ENCODE measurements around the gene WNT1.

WNT1 gene

DNA sequence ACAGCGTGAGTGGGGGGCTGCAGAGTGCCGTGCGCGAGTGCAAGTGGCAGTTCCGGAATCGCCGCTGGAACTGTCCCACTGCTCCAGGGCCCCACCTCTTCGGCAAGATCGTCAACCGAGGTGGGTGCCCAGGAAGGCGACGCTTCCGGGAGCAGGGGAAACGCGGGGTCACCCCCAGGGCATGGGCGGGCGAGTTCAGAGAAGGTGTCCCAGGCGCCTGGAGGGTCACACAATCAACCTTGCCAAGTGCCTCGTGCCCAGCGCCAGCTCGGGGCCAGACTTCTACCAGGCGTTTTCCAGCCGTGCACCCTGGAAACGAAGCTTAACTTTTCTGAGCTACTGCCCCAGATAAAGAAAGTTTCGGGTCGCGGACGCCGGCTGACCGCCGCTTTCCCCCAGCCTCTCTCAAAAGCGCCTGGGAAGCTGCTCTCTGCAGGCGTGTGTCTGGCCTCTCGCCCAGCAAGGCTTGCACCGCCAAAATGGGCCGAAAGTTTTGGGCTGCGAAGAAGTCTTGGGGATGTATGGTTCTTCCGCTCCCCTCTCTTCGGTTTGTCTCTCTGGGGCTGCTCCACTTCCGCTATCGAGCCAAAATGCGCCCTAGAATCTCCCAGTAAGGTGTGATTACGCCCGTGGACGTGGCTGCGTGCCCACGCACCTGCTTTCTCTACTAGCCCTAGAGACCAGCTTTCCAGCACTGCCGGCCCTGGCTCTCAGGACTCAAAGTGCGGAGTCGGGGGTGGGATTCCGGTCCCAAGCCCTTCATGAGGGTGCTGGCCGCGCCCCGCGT is 1.7 kb downstream of the WNT1 start:
- H3K9me3 ChIP-seq (ENCODE audit: low read length), result peaks cover 10% of the 10 kb centered on the region
- no peaks in the 10 kb centered on the region for H3K36me3 ChIP-seq (ENCODE audit: insufficient read depth, low read length)
- H3K27me3 ChIP-seq (ENCODE audit: insufficient read depth, low read length), result peaks cover 91% of the 10 kb centered on the region
- H3K4me3 ChIP-seq (ENCODE audit: low read length), result no peak overlapping the region
- peaks cover 3% of the 10 kb centered on the region for H3K4me1 ChIP-seq (ENCODE audit: insufficient read depth, low read length)
- no peak overlapping the region for H2AFZ ChIP-seq (ENCODE audit: low read depth, low read length)

DNA sequence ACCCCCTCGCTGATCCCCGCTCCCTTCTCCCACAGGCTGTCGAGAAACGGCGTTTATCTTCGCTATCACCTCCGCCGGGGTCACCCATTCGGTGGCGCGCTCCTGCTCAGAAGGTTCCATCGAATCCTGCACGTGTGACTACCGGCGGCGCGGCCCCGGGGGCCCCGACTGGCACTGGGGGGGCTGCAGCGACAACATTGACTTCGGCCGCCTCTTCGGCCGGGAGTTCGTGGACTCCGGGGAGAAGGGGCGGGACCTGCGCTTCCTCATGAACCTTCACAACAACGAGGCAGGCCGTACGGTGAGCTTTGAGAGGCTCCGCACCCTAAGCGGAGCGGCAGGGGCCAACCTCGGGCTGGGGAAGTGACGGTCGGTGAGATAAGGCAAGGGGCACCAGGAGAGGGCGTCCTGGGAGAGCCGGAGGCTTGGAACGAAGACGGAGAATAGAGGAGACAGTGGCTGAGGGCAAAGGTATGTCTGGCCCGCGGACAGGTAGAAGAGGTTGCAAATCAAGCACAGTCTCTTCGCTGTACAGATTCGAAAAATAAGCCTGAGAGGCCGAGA is 2.3 kb downstream of the WNT1 start:
- H3K4me1 ChIP-seq (ENCODE audit: insufficient read depth, low read length), result peaks cover 4% of the 10 kb centered on the region
- H2AFZ ChIP-seq (ENCODE audit: low read depth, low read length), result no peak overlapping the region
- H3K27me3 ChIP-seq (ENCODE audit: insufficient read depth, low read length), result peaks cover 94% of the 10 kb centered on the region
- no peak overlapping the region for H3K4me3 ChIP-seq (ENCODE audit: low read length)
- no peaks in the 10 kb centered on the region for H3K36me3 ChIP-seq (ENCODE audit: insufficient read depth, low read length)
- peaks cover 10% of the 10 kb centered on the region for H3K9me3 ChIP-seq (ENCODE audit: low read length)

DNA sequence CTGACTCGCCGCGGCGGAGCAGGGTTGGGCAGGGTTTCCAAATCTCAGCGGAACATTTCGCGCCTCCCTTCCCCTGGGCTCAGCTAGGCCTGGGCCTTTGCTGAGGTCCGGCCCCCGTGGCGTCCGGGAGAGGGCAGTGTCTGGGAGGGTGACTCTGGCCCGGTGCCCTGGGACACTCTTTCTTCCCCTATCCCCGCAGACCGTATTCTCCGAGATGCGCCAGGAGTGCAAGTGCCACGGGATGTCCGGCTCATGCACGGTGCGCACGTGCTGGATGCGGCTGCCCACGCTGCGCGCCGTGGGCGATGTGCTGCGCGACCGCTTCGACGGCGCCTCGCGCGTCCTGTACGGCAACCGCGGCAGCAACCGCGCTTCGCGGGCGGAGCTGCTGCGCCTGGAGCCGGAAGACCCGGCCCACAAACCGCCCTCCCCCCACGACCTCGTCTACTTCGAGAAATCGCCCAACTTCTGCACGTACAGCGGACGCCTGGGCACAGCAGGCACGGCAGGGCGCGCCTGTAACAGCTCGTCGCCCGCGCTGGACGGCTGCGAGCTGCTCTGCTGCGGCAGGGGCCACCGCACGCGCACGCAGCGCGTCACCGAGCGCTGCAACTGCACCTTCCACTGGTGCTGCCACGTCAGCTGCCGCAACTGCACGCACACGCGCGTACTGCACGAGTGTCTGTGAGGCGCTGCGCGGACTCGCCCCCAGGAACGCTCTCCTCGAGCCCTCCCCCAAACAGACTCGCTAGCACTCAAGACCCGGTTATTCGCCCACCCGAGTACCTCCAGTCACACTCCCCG is 3.0 kb downstream of the WNT1 start:
- no peak overlapping the region for H3K4me3 ChIP-seq (ENCODE audit: low read length)
- no peaks in the 10 kb centered on the region for H3K36me3 ChIP-seq (ENCODE audit: insufficient read depth, low read length)
- H2AFZ ChIP-seq (ENCODE audit: low read depth, low read length), result no peak overlapping the region

DNA sequence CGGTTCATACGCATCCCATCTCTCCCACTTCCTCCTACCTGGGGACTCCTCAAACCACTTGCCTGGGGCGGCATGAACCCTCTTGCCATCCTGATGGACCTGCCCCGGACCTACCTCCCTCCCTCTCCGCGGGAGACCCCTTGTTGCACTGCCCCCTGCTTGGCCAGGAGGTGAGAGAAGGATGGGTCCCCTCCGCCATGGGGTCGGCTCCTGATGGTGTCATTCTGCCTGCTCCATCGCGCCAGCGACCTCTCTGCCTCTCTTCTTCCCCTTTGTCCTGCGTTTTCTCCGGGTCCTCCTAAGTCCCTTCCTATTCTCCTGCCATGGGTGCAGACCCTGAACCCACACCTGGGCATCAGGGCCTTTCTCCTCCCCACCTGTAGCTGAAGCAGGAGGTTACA is 3.6 kb downstream of the WNT1 start:
- peaks cover 91% of the 10 kb centered on the region for H3K27me3 ChIP-seq (ENCODE audit: insufficient read depth, low read length)
- no peaks in the 10 kb centered on the region for H3K36me3 ChIP-seq (ENCODE audit: insufficient read depth, low read length)
- H3K4me3 ChIP-seq (ENCODE audit: low read length), result no peak overlapping the region
- peaks cover 12% of the 10 kb centered on the region for H3K4me1 ChIP-seq (ENCODE audit: insufficient read depth, low read length)
- H3K9me3 ChIP-seq (ENCODE audit: low read length), result peaks cover 10% of the 10 kb centered on the region
- no peak overlapping the region for H2AFZ ChIP-seq (ENCODE audit: low read depth, low read length)

More for the DNA sequence above, 3.0 kb downstream of the WNT1 start:
- H3K9me3 ChIP-seq (ENCODE audit: low read length), result peaks cover 10% of the 10 kb centered on the region
- peaks cover 93% of the 10 kb centered on the region for H3K27me3 ChIP-seq (ENCODE audit: insufficient read depth, low read length)
- peaks cover 8% of the 10 kb centered on the region for H3K4me1 ChIP-seq (ENCODE audit: insufficient read depth, low read length)

DNA sequence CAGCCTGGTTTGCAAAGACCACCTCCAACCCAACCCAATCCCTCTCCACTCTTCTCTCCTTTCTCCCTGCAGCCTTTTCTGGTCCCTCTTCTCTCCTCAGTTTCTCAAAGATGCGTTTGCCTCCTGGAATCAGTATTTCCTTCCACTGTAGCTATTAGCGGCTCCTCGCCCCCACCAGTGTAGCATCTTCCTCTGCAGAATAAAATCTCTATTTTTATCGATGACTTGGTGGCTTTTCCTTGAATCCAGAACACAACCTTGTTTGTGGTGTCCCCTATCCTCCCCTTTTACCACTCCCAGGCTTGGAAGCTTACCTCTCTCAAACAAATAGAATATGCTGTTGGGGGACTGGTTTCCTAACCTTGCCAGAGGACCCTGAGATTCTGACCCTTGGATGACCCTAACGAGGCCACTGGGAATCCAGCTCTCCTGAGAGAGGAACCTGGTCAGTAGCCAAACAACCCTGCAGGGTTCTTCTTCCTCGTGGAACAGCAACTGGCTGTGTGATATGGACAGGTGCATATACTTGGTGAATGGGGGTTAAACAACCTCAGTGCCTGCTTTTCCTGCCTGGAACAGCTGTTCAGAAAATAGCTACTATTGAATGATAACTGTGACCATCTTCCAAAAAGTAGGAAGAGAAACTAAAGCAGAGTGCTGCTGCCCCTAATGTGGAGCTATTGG is 4.4 kb downstream of the WNT1 start:
- Histone ChIP-seq H3K9me3 (ENCODE audit: low read length) (peaks cover 8% of the 10 kb centered on the region), H2AFZ (ENCODE audit: low read depth, low read length) (no peak overlapping the region), H3K4me3 (ENCODE audit: low read length) (no peak overlapping the region), H3K27me3 (ENCODE audit: insufficient read depth, low read length) (peaks cover 90% of the 10 kb centered on the region), H3K4me1 (ENCODE audit: insufficient read depth, low read length) (peaks cover 20% of the 10 kb centered on the region), H3K36me3 (ENCODE audit: insufficient read depth, low read length) (no peaks in the 10 kb centered on the region)

DNA sequence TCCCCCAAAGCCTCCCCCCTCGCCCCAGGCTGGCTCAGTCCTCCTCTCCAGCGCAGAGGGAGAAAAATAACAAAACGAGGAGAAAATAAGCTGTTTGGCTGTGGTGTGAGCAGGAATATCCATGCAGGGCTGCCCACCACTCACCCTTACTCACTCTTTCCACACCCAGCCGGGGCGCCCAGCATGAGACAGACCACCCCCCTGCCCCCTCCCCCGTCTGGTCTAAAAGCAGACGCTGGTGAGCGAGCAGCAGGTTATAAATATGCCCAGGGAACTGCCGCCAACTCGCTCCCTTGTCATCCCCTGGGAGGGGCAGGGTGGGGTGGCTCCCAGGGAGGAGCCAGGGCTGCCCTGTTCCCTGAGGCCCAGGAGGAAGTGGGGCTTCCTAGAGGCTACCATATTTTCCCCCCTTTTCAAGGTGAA is 7.4 kb downstream of the WNT1 start:
- Histone ChIP-seq H3K36me3 (ENCODE audit: insufficient read depth, low read length) (no peaks in the 10 kb centered on the region), H2AFZ (ENCODE audit: low read depth, low read length) (no peak overlapping the region), H3K27me3 (ENCODE audit: insufficient read depth, low read length) (peaks cover 70% of the 10 kb centered on the region), H3K4me3 (ENCODE audit: low read length) (no peak overlapping the region), H3K4me1 (ENCODE audit: insufficient read depth, low read length) (peaks cover 23% of the 10 kb centered on the region), H3K9me3 (ENCODE audit: low read length) (peaks cover 8% of the 10 kb centered on the region)

- H3K4me3 ChIP-seq (ENCODE audit: low read length), result no peak overlapping the region
- H2AFZ ChIP-seq (ENCODE audit: low read depth, low read length), result no peak overlapping the region
- peaks cover 66% of the 10 kb centered on the region for H3K27me3 ChIP-seq (ENCODE audit: insufficient read depth, low read length)
- H3K9me3 ChIP-seq (ENCODE audit: low read length), result peaks cover 8% of the 10 kb centered on the region
- H3K4me1 ChIP-seq (ENCODE audit: insufficient read depth, low read length), result peaks cover 23% of the 10 kb centered on the region
- H3K36me3 ChIP-seq (ENCODE audit: insufficient read depth, low read length), result no peaks in the 10 kb centered on the region
Observed at GRCh38 chr12:48985901-48986300, 7.8 kb downstream of the WNT1 start.

GRCh38 chr12:48986720-48987291 is 8.7 kb downstream of the WNT1 start:
- no peak overlapping the region for H2AFZ ChIP-seq (ENCODE audit: low read depth, low read length)
- H3K36me3 ChIP-seq (ENCODE audit: insufficient read depth, low read length), result no peaks in the 10 kb centered on the region
- peaks cover 2% of the 10 kb centered on the region for H3K9me3 ChIP-seq (ENCODE audit: low read length)
- H3K4me1 ChIP-seq (ENCODE audit: insufficient read depth, low read length), result peaks cover 23% of the 10 kb centered on the region
- H3K4me3 ChIP-seq (ENCODE audit: low read length), result no peak overlapping the region
- peaks cover 59% of the 10 kb centered on the region for H3K27me3 ChIP-seq (ENCODE audit: insufficient read depth, low read length)

DNA sequence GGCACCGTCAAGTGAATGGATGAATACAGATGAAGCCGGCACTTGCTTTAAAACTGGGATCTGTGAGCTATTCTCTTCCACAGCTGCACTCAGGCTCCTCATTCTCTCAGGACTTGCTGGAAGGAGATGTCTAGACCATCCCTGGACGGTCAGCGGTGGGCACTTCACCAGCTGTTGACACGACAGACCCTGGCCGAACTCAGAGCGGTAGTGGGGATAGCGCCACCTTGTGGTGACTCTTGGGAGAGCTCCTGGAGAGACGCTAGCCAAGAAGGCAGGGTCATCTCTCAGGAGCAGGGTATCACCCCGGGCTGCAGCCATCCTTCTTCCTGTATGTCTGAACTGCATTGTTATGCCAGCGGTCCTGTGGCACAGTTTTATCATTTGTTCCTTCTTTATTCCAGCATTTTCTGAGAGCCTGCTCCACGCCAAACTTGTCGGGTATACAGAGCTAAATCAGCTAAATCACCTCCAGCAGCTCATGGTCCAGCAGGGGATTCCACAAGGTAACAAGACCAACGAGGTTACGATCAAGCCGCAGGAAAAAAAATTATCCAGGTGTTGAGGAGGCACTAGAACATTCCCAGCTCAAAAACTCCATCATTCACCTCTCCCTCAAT is 10.0 kb downstream of the WNT1 start:
- Histone ChIP-seq H3K36me3 (ENCODE audit: insufficient read depth, low read length) (no peaks in the 10 kb centered on the region), H3K4me3 (ENCODE audit: low read length) (no peak overlapping the region), H2AFZ (ENCODE audit: low read depth, low read length) (no peak overlapping the region), H3K27me3 (ENCODE audit: insufficient read depth, low read length) (peaks cover 47% of the 10 kb centered on the region), H3K4me1 (ENCODE audit: insufficient read depth, low read length) (peaks cover 23% of the 10 kb centered on the region), H3K9me3 (ENCODE audit: low read length) (no peaks in the 10 kb centered on the region)

- H3K4me1 ChIP-seq (ENCODE audit: insufficient read depth, low read length), result peaks cover 22% of the 10 kb centered on the region
- peaks cover 32% of the 10 kb centered on the region for H3K27me3 ChIP-seq (ENCODE audit: insufficient read depth, low read length)
- no peak overlapping the region for H3K4me3 ChIP-seq (ENCODE audit: low read length)
- H3K9me3 ChIP-seq (ENCODE audit: low read length), result no peaks in the 10 kb centered on the region
- H3K36me3 ChIP-seq (ENCODE audit: insufficient read depth, low read length), result no peaks in the 10 kb centered on the region
- H2AFZ ChIP-seq (ENCODE audit: low read depth, low read length), result no peak overlapping the region
Observed at GRCh38 chr12:48990552-48990951, 12.4 kb downstream of the WNT1 start.

GRCh38 chr12:48991247-48992050 is 13.3 kb downstream of the WNT1 start:
- H3K4me3 ChIP-seq (ENCODE audit: low read length), result no peak overlapping the region
- H3K36me3 ChIP-seq (ENCODE audit: insufficient read depth, low read length), result no peaks in the 10 kb centered on the region
- H3K27me3 ChIP-seq (ENCODE audit: insufficient read depth, low read length), result peaks cover 32% of the 10 kb centered on the region
- H3K4me1 ChIP-seq (ENCODE audit: insufficient read depth, low read length), result peaks cover 16% of the 10 kb centered on the region
- no peaks in the 10 kb centered on the region for H3K9me3 ChIP-seq (ENCODE audit: low read length)
- no peak overlapping the region for H2AFZ ChIP-seq (ENCODE audit: low read depth, low read length)

DNA sequence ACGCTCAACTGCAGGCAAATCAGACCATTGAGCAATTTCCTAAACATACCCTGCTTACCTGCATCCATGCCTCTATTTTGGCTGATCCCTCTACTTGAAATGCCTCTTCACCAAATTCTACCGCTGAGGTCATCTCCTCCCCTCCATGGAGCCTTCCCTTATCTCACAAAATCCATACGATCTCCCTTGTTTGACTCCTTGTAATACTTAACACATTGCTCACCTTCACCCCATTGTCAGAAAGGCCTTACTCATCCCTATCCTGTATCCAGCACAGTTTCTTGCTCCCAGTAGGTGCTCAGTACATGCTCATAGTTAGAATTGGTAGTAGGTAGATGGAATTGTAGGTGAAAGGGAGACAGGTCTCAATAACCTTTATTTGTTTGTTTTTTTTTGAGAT is 15.7 kb downstream of the WNT1 start:
- H3K9me3 ChIP-seq (ENCODE audit: low read length), result no peaks in the 10 kb centered on the region
- H3K36me3 ChIP-seq (ENCODE audit: insufficient read depth, low read length), result no peaks in the 10 kb centered on the region
- H3K4me1 ChIP-seq (ENCODE audit: insufficient read depth, low read length), result peaks cover 9% of the 10 kb centered on the region
- no peak overlapping the region for H3K4me3 ChIP-seq (ENCODE audit: low read length)
- peaks cover 37% of the 10 kb centered on the region for H3K27me3 ChIP-seq (ENCODE audit: insufficient read depth, low read length)
- no peak overlapping the region for H2AFZ ChIP-seq (ENCODE audit: low read depth, low read length)
